GM19328 (cell line): ENCODE measurements around the gene GINS2.

ENCODE experiments used
- ATAC-seq: cut with Tn5 transposase; IDR thresholded peaks from one replicate; pipeline ENCODE4 v1.9.1; 2021; ENCODE audit warnings: mild to moderate bottlenecking, moderate library complexity; ENCODE audit not compliant: unreplicated experiment

GINS2 gene

GRCh38 chr16:85668676-85669424 lies 19.9 kb downstream of the GINS2 start:
- ATAC-seq: no peak

GRCh38 chr16:85667841-85668413 lies 20.8 kb downstream of the GINS2 start:
- no peak for ATAC-seq

GRCh38 chr16:85667261-85667660 lies 21.5 kb downstream of the GINS2 start:
- ATAC-seq: no peak

- no peak for ATAC-seq
These were observed 22.8 kb downstream of the GINS2 start for GRCh38 chr16:85665929-85666328.

- no peak for ATAC-seq
These were observed 23.4 kb downstream of the GINS2 start for GRCh38 chr16:85665373-85665740.

- no peak for ATAC-seq
These were observed 24.0 kb downstream of the GINS2 start for GRCh38 chr16:85664580-85665372.

- ATAC-seq: no peak
These were observed 24.8 kb downstream of the GINS2 start for GRCh38 chr16:85663891-85664321.

- no peak for ATAC-seq
These were observed 25.6 kb downstream of the GINS2 start for GRCh38 chr16:85662976-85663830.

- no peak for ATAC-seq
These were observed 26.3 kb downstream of the GINS2 start for GRCh38 chr16:85662482-85662812.

- ATAC-seq: no peak
These were observed 26.8 kb downstream of the GINS2 start for GRCh38 chr16:85661740-85662481.

- ATAC-seq: no peak
These were observed 27.7 kb downstream of the GINS2 start for GRCh38 chr16:85660843-85661739.

GRCh38 chr16:85659805-85660511 lies 28.8 kb downstream of the GINS2 start:
- no peak for ATAC-seq

- ATAC-seq: no peak
These were observed 29.4 kb downstream of the GINS2 start for GRCh38 chr16:85659336-85659735.

GRCh38 chr16:85658504-85659326 lies 30.0 kb downstream of the GINS2 start:
- no peak for ATAC-seq

- no peak for ATAC-seq
These were observed 30.8 kb downstream of the GINS2 start for GRCh38 chr16:85657996-85658395.

GRCh38 chr16:85657267-85657650 lies 31.5 kb downstream of the GINS2 start:
- ATAC-seq: no peak

GRCh38 chr16:85656351-85657266 lies 32.1 kb downstream of the GINS2 start:
- ATAC-seq: no peak
